ENCODE results near the gene ITGAE.
"Not testable (repeated sequence)": the region's sequence is repeated elsewhere in the genome, so short reads cannot be mapped to it uniquely, and the experiment has no call there.

The ITGAE gene

GRCh38 chr17:3702041-3702539 lies 98.9 kb downstream of the ITGAE start:
- H3K4me1 ChIP-seq (ENCODE audit: control extremely low read depth in 1 of 4, control insufficient read depth in 4 of 4, insufficient read depth in 4 of 4, low read length in 3 of 4); H3K27ac ChIP-seq (ENCODE audit: insufficient read depth in 1 of 2, low read depth in 1 of 2, low read length in 2 of 2, poor library complexity in 1 of 2, severe bottlenecking in 2 of 2); POLR2A ChIA-PET; H3K4me3 ChIP-seq (ENCODE audit: control insufficient read depth in 1 of 7, extremely low read depth in 1 of 7, insufficient read depth in 4 of 7, low read depth in 2 of 7, low read length in 6 of 7); DNase-seq; H3K9me3 ChIP-seq (ENCODE audit: control extremely low read depth in 1 of 5, control insufficient read depth in 4 of 5, insufficient read depth in 2 of 5, low read depth in 1 of 5, low read length in 4 of 5); H3K36me3 ChIP-seq (ENCODE audit: control insufficient read depth in 4 of 4, insufficient read depth in 4 of 4, low read length in 3 of 4); H3K27me3 ChIP-seq (replicated peaks in 2 of 5; ENCODE audit: control insufficient read depth in 4 of 5, insufficient read depth in 5 of 5, low read length in 4 of 5): not testable (repeated sequence)
- CTCF ChIA-PET: interaction anchor here (0.7 to 2.8 kb wide), 3 partner anchors 11 to 24 kb away, joined by 3 to 8 read pairs (median 5); no protein-coding TSS in a partner anchor
- 97% methylated on average over 7 of the region's 7 CpGs for WGBS (ENCODE audit: insufficient coverage)

DNA sequence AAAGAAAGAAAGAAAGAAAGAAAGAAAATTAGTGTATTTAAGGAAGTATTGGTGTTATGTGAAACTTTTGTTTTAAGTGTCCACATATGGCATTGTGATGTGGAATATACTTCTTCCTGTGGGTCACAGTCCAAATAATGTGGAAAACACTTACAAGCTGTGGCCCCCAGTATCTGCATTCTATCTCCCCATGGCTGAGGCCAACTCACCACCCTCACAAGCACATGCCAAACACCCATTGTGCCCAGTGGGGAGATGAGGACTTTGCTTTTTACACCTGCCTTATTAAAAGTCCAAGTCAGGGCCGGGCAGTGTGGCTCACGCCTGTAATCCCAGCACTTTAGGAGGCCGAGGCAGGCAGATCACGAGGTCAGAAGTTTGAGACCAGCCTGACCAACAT lies 101.0 kb downstream of the ITGAE start:
- H3K9me3 ChIP-seq (ENCODE audit: control extremely low read depth in 1 of 5, control insufficient read depth in 4 of 5, insufficient read depth in 2 of 5, low read depth in 1 of 5, low read length in 4 of 5): peaks cover 0 to 5% (median 0%) of the 10 kb centered on the region in 5 experiments
- peaks cover 0 to 4% (median 0%) of the 10 kb centered on the region in 4 experiments for H3K36me3 ChIP-seq (ENCODE audit: control insufficient read depth in 4 of 4, insufficient read depth in 4 of 4, low read length in 3 of 4)
- peaks cover 0 to 22% (median 15%) of the 10 kb centered on the region in 4 experiments for H3K4me1 ChIP-seq (ENCODE audit: control extremely low read depth in 1 of 4, control insufficient read depth in 4 of 4, insufficient read depth in 4 of 4, low read length in 3 of 4)
- no peak overlapping the region for H3K4me3 ChIP-seq (ENCODE audit: control insufficient read depth in 1 of 7, extremely low read depth in 1 of 7, insufficient read depth in 4 of 7, low read depth in 2 of 7, low read length in 6 of 7)
- H3K27ac ChIP-seq (ENCODE audit: insufficient read depth in 1 of 2, low read depth in 1 of 2, low read length in 2 of 2, poor library complexity in 1 of 2, severe bottlenecking in 2 of 2): no peak overlapping the region
- peaks cover 0 to 19% (median 2%) of the 10 kb centered on the region in 5 experiments for H3K27me3 ChIP-seq (replicated peaks in 2 of 5; ENCODE audit: control insufficient read depth in 4 of 5, insufficient read depth in 5 of 5, low read length in 4 of 5)
- POLR2A ChIA-PET: no interaction called here
- CTCF ChIA-PET: interaction anchor here (0.8 kb wide), 1 partner anchor 21 kb away, joined by 4 read pairs; no protein-coding TSS in a partner anchor
- DNase-seq: no peak
- 100% methylated on average over 4 of the region's 4 CpGs for WGBS (ENCODE audit: insufficient coverage)

DNA sequence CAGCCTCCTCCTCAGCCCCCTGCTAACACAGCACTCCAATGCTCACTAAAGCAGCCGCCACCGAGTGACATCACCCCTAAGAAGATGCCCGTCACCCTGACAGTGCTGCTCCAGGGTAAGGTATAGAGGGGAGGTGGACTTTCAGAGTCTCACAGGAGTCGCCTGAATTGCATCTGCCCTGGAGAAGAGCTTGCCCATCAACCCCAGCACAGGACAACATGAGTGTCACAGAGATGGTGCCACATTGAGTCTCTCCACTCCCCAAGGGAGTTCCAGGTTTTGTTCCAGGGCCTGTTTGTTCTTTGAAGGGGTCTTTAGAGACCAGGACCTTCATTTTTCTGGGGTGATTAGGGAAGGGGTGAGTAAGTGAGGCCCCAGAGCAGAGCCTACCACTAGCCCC lies 102.8 kb downstream of the ITGAE start:
- 100% methylated on average over 2 of the region's 4 CpGs for WGBS (ENCODE audit: insufficient coverage)
- no peak for DNase-seq
- CTCF ChIA-PET: interaction anchor here (1.3 kb wide), 1 partner anchor 15 kb away, joined by 3 read pairs; no protein-coding TSS in a partner anchor
- H3K9me3 ChIP-seq (ENCODE audit: control extremely low read depth in 1 of 5, control insufficient read depth in 4 of 5, insufficient read depth in 2 of 5, low read depth in 1 of 5, low read length in 4 of 5): peaks cover 0 to 5% (median 0%) of the 10 kb centered on the region in 5 experiments
- POLR2A ChIA-PET: no interaction called here
- H3K4me3 ChIP-seq (ENCODE audit: control insufficient read depth in 1 of 7, extremely low read depth in 1 of 7, insufficient read depth in 4 of 7, low read depth in 2 of 7, low read length in 6 of 7): no peak overlapping the region
- H3K36me3 ChIP-seq (ENCODE audit: control insufficient read depth in 4 of 4, insufficient read depth in 4 of 4, low read length in 3 of 4): peaks cover 0 to 4% (median 0%) of the 10 kb centered on the region in 4 experiments
- H3K4me1 ChIP-seq (ENCODE audit: control extremely low read depth in 1 of 4, control insufficient read depth in 4 of 4, insufficient read depth in 4 of 4, low read length in 3 of 4): peaks cover 0 to 24% (median 17%) of the 10 kb centered on the region in 4 experiments
- H3K27me3 ChIP-seq (replicated peaks in 2 of 5; ENCODE audit: control insufficient read depth in 4 of 5, insufficient read depth in 5 of 5, low read length in 4 of 5): peaks cover 0 to 23% (median 4%) of the 10 kb centered on the region in 5 experiments
- H3K27ac ChIP-seq (ENCODE audit: insufficient read depth in 1 of 2, low read depth in 1 of 2, low read length in 2 of 2, poor library complexity in 1 of 2, severe bottlenecking in 2 of 2): no peak overlapping the region

DNA sequence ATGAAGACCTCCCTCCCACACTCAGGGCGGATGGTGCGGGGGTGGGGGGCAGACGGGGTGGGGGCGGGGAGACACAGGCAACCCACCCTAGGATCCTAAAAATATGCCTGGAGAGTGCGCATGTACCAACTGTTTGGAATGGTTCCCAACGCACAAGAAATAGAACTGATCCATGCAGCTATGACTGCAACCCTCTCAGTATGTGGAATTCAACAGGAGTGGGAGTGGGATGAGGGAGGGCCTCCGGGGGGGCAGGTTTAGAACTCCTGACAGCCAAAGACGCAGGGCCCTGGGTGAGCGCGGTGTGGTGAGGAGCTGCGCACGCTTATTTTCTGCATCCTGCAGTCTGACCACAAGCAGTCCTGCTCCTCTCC lies 103.9 kb downstream of the ITGAE start:
- peaks cover 0 to 5% (median 0%) of the 10 kb centered on the region in 5 experiments for H3K9me3 ChIP-seq (ENCODE audit: control extremely low read depth in 1 of 5, control insufficient read depth in 4 of 5, insufficient read depth in 2 of 5, low read depth in 1 of 5, low read length in 4 of 5)
- CTCF ChIA-PET: no interaction called here
- POLR2A ChIA-PET: no interaction called here
- DNase-seq: no peak
- 80% methylated on average over 8 of the region's 12 CpGs for WGBS (ENCODE audit: insufficient coverage)
- H3K4me3 ChIP-seq (ENCODE audit: control insufficient read depth in 1 of 7, extremely low read depth in 1 of 7, insufficient read depth in 4 of 7, low read depth in 2 of 7, low read length in 6 of 7): no peak overlapping the region
- H3K4me1 ChIP-seq (ENCODE audit: control extremely low read depth in 1 of 4, control insufficient read depth in 4 of 4, insufficient read depth in 4 of 4, low read length in 3 of 4): peaks cover 0 to 24% (median 17%) of the 10 kb centered on the region in 4 experiments
- H3K36me3 ChIP-seq (ENCODE audit: control insufficient read depth in 4 of 4, insufficient read depth in 4 of 4, low read length in 3 of 4): peaks cover 0 to under 1% (median 0%) of the 10 kb centered on the region in 4 experiments
- H3K27ac ChIP-seq (ENCODE audit: insufficient read depth in 1 of 2, low read depth in 1 of 2, low read length in 2 of 2, poor library complexity in 1 of 2, severe bottlenecking in 2 of 2): no peak overlapping the region
- H3K27me3 ChIP-seq (replicated peaks in 2 of 5; ENCODE audit: control insufficient read depth in 4 of 5, insufficient read depth in 5 of 5, low read length in 4 of 5): peaks cover 0 to 23% (median 4%) of the 10 kb centered on the region in 5 experiments

DNA sequence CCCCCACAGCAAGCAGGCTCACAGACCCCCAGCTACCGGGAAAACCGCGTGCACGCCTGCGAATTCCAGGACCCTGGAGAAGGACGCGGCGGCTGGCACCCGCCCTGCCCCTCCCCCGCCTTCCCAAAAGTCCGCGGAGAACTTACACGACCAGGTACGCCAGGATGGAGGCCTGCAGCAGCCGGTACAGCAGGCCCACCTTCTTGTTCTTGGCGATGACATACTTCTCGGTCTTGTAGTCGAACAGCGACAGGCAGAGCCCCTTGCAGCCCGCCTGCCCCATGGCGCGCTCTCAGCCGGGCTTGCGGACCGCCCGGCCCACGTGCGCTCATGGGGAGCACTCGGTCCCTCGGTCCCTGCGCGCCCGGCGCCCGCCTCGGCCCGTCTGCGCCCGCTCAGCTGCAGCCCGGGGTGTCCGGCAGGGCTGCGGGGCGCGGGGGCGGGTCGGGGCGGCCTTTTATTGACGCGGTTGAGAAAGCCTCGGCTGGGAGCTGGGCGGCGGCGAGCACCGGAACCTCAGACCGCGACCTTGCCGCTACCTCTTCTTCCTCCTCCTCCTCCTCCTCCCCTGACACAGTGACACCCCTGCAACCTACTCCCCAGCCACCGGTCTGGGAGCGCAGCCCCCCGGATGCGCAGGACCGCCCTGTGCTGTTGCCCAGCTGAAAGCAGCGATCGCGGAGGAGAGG lies 105.1 kb downstream of the ITGAE start, which contains the start of gene P2RX5:
Gene P2RX5, minus strand, starts transcription at position 433 of the 689 bp plus-strand sequence. Its CDS starts 150 bp downstream, at position 283.
- peaks cover 0 to 5% (median 0%) of the 10 kb centered on the region in 5 experiments for H3K9me3 ChIP-seq (ENCODE audit: control extremely low read depth in 1 of 5, control insufficient read depth in 4 of 5, insufficient read depth in 2 of 5, low read depth in 1 of 5, low read length in 4 of 5)
- under 1% methylated on average over 24 of the region's 65 CpGs for whole genome bisulfite sequencing (ENCODE audit: insufficient coverage)
- DNase-seq: peak in 2 of 3 donors; percentile 50 to 68

GRCh38 chr17:3695129-3695722 lies 105.8 kb downstream of the ITGAE start:
- WGBS (ENCODE audit: insufficient coverage): 42% methylated on average over 9 of the region's 17 CpGs
- Histone ChIP-seq H3K27me3 (replicated peaks in 2 of 5; ENCODE audit: control insufficient read depth in 4 of 5, insufficient read depth in 5 of 5, low read length in 4 of 5) (peaks cover 0 to 23% (median 4%) of the 10 kb centered on the region in 5 experiments), H3K27ac (ENCODE audit: insufficient read depth in 1 of 2, low read depth in 1 of 2, low read length in 2 of 2, poor library complexity in 1 of 2, severe bottlenecking in 2 of 2) (no peak overlapping the region), H3K4me1 (ENCODE audit: control extremely low read depth in 1 of 4, control insufficient read depth in 4 of 4, insufficient read depth in 4 of 4, low read length in 3 of 4) (peaks cover 0 to 24% (median 17%) of the 10 kb centered on the region in 4 experiments), H3K36me3 (ENCODE audit: control insufficient read depth in 4 of 4, insufficient read depth in 4 of 4, low read length in 3 of 4) (peaks cover 0 to 4% (median under 1%) of the 10 kb centered on the region in 4 experiments), H3K9me3 (ENCODE audit: control extremely low read depth in 1 of 5, control insufficient read depth in 4 of 5, insufficient read depth in 2 of 5, low read depth in 1 of 5, low read length in 4 of 5) (peaks cover 0 to 5% (median 0%) of the 10 kb centered on the region in 5 experiments), H3K4me3 (ENCODE audit: control insufficient read depth in 1 of 7, extremely low read depth in 1 of 7, insufficient read depth in 4 of 7, low read depth in 2 of 7, low read length in 6 of 7) (peak overlapping the region; percentile 9 to 83 (median 65))
- DNase-seq: no peak
- CTCF ChIA-PET: interaction anchor here (1.1 kb wide), 1 partner anchor 40 kb away, joined by 4 read pairs; no protein-coding TSS in a partner anchor
- POLR2A ChIA-PET: no interaction called here

More for the DNA sequence above, 105.1 kb downstream of the ITGAE start, which contains the start of gene P2RX5:
- H3K36me3 ChIP-seq (ENCODE audit: control insufficient read depth in 4 of 4, insufficient read depth in 4 of 4, low read length in 3 of 4): peaks cover 0 to under 1% (median 0%) of the 10 kb centered on the region in 4 experiments
- CTCF ChIA-PET: interaction anchor here (0.9 to 1.1 kb wide), 2 partner anchors 39 to 131 kb away, joined by 3 to 4 read pairs; no protein-coding TSS in a partner anchor
- peaks cover 0 to 23% (median 4%) of the 10 kb centered on the region in 5 experiments for H3K27me3 ChIP-seq (replicated peaks in 2 of 5; ENCODE audit: control insufficient read depth in 4 of 5, insufficient read depth in 5 of 5, low read length in 4 of 5)
- POLR2A ChIA-PET: no interaction called here
- H3K4me3 ChIP-seq (ENCODE audit: control insufficient read depth in 1 of 7, extremely low read depth in 1 of 7, insufficient read depth in 4 of 7, low read depth in 2 of 7, low read length in 6 of 7): peak within 1 kb of the TSS; percentile 9 to 83 (median 65)
- peaks cover 0 to 24% (median 17%) of the 10 kb centered on the region in 4 experiments for H3K4me1 ChIP-seq (ENCODE audit: control extremely low read depth in 1 of 4, control insufficient read depth in 4 of 4, insufficient read depth in 4 of 4, low read length in 3 of 4)
- no peak within 1 kb of the TSS for H3K27ac ChIP-seq (ENCODE audit: insufficient read depth in 1 of 2, low read depth in 1 of 2, low read length in 2 of 2, poor library complexity in 1 of 2, severe bottlenecking in 2 of 2)

Data from common myeloid progenitor, CD34-positive (primary cell).